ENCODE results near the gene MYH9.

Gene MYH9

GRCh38 chr22:36326178-36327161 lies 61.3 kb downstream of the MYH9 start:
- TF ChIP-seq CTCF (IDR thresholded peaks at IDR 0.05; ENCODE audit: unreplicated experiment in 3 of 3) = no peak
- Mint-ChIP-seq H3K27ac (peak overlapping the region; percentile 95 to 100 (median 99)), H3K9me3 (no peaks in the 10 kb centered on the region), H3K4me1 (peaks cover 65% of the 10 kb centered on the region), H3K36me3 (ENCODE audit: low read depth) (peaks cover 48% of the 10 kb centered on the region), H3K4me3 (no peak overlapping the region), H3K27me3 (ENCODE audit: low read depth) (no peaks in the 10 kb centered on the region)

- Mint-ChIP-seq H3K36me3 (ENCODE audit: low read depth) (peaks cover 53% of the 10 kb centered on the region), H3K4me1 (peaks cover 54% of the 10 kb centered on the region), H3K27ac (peak overlapping the region; percentile 45 to 92 (median 86)), H3K9me3 (no peaks in the 10 kb centered on the region), H3K4me3 (no peak overlapping the region), H3K27me3 (ENCODE audit: low read depth) (no peaks in the 10 kb centered on the region)
- no peak for TF ChIP-seq CTCF (IDR thresholded peaks at IDR 0.05; ENCODE audit: unreplicated experiment in 3 of 3)
These were observed 62.4 kb downstream of the MYH9 start for GRCh38 chr22:36325154-36326031.

GRCh38 chr22:36324414-36324813 lies 63.4 kb downstream of the MYH9 start:
- H3K4me3 Mint-ChIP-seq = no peak overlapping the region
- H3K9me3 Mint-ChIP-seq = no peaks in the 10 kb centered on the region
- peaks cover 44% of the 10 kb centered on the region for H3K4me1 Mint-ChIP-seq
- H3K27me3 Mint-ChIP-seq (ENCODE audit: low read depth) = no peaks in the 10 kb centered on the region
- peak overlapping the region; percentile 45 to 92 (median 86) for H3K27ac Mint-ChIP-seq
- peaks cover 56% of the 10 kb centered on the region for H3K36me3 Mint-ChIP-seq (ENCODE audit: low read depth)
- TF ChIP-seq CTCF (IDR thresholded peaks at IDR 0.05; ENCODE audit: unreplicated experiment in 3 of 3) = no peak

GRCh38 chr22:36323855-36324331 lies 63.9 kb downstream of the MYH9 start:
- TF ChIP-seq CTCF (IDR thresholded peaks at IDR 0.05; ENCODE audit: unreplicated experiment in 3 of 3) = no peak
- Mint-ChIP-seq H3K27ac (no peak overlapping the region), H3K4me1 (peaks cover 39% of the 10 kb centered on the region), H3K4me3 (no peak overlapping the region), H3K36me3 (ENCODE audit: low read depth) (peaks cover 61% of the 10 kb centered on the region), H3K27me3 (ENCODE audit: low read depth) (no peaks in the 10 kb centered on the region), H3K9me3 (no peaks in the 10 kb centered on the region)

- Mint-ChIP-seq H3K27me3 (ENCODE audit: low read depth) (no peaks in the 10 kb centered on the region), H3K4me3 (no peak overlapping the region), H3K9me3 (no peaks in the 10 kb centered on the region), H3K4me1 (peaks cover 33% of the 10 kb centered on the region), H3K27ac (peak overlapping the region in 2 of 3 experiments; percentile 38 to 81), H3K36me3 (ENCODE audit: low read depth) (peaks cover 59% of the 10 kb centered on the region)
- TF ChIP-seq CTCF (IDR thresholded peaks at IDR 0.05; ENCODE audit: unreplicated experiment in 3 of 3) = no peak
These were observed 64.4 kb downstream of the MYH9 start for GRCh38 chr22:36323182-36323854.

Data from nephron (organoid).